HepG2 (cell line): ENCODE data around the gene TBXA2R. TPM values are rescaled to one million over a fixed set of nuclear protein-coding genes. Genes with fewer than 3 reads are reported as not detected.

Experiments used
- CEBPZ ChIP-seq: IDR thresholded peaks from 2 replicates; pipeline ENCODE4 v1.6.1; 2012; ENCODE audit warnings: low read length, improper control_type of control experiment
- DZIP1 ChIP-seq: sonication (generic); formaldehyde crosslinking; IDR thresholded peaks from 2 replicates; pipeline ENCODE4 v1.5.0; 2020; ENCODE audit warnings: mild to moderate bottlenecking, missing genetic modification reagents
- ISL2 ChIP-seq: sonication (generic); formaldehyde crosslinking; IDR thresholded peaks from 2 replicates; pipeline ENCODE4 v1.5.0; 2020; ENCODE audit warnings: missing genetic modification reagents
- KAT2B ChIP-seq: fragments of 150-350 bp; IDR thresholded peaks from 2 replicates; pipeline ENCODE4 v1.6.1; 2014; ENCODE audit warnings: low read depth, low read length, borderline replicate concordance
- NBN ChIP-seq: fragments of 450-650 bp; conservative IDR thresholded peaks from 2 replicates; pipeline ENCODE4 v1.6.1; 2017
- ONECUT2 ChIP-seq: sonication (generic); formaldehyde crosslinking; IDR thresholded peaks from 2 replicates; pipeline ENCODE4 v1.4.0; 2020; ENCODE audit warnings: missing genetic modification reagents
- PAF1 ChIP-seq: IDR thresholded peaks from 2 replicates; pipeline ENCODE4 v1.6.1; 2016; ENCODE audit warnings: missing genetic modification reagents, missing compliant biosample characterization
- PHB2 ChIP-seq: fragments of 450-650 bp; IDR thresholded peaks from 2 replicates; pipeline ENCODE4 v1.6.1; 2018; ENCODE audit not compliant: partially characterized antibody
- PHF20 ChIP-seq: sonication (generic); formaldehyde crosslinking; IDR thresholded peaks from 2 replicates; pipeline ENCODE4 v1.5.0; 2020; ENCODE audit warnings: mild to moderate bottlenecking, missing genetic modification reagents
- RBFOX2 ChIP-seq: fragments of 200-400 bp; formaldehyde crosslinking; IDR thresholded peaks from 2 replicates; pipeline ENCODE4 v1.6.1; 2017; ENCODE audit warnings: low read depth, mild to moderate bottlenecking, low read length
- SRY ChIP-seq: sonication (generic); formaldehyde crosslinking; IDR thresholded peaks from 2 replicates; pipeline ENCODE4 v1.8.0; 2022; ENCODE audit warnings: mild to moderate bottlenecking, missing genetic modification reagents
- TCF12 ChIP-seq, 2 experiments: fragments of 450-650 bp in 1 of 2; sonication (generic) in 1 of 2; formaldehyde crosslinking in 1 of 2; IDR thresholded peaks; 2 replicates each; pipeline versions ENCODE4 v1.6.1 to v1.8.0; 2017 to 2022; ENCODE audit warnings: antibody characterized with exemption in 1 of 2, mild to moderate bottlenecking in 1 of 2, missing genetic modification reagents in 1 of 2, moderate library complexity in 1 of 2
- TCF7 ChIP-seq: sonication (generic); IDR thresholded peaks from 2 replicates; pipeline ENCODE4 v1.6.1; 2016; ENCODE audit warnings: antibody characterized with exemption, low read depth
- ZBTB14 ChIP-seq: sonication (generic); formaldehyde crosslinking; IDR thresholded peaks from 2 replicates; pipeline ENCODE4 v1.4.0; 2020; ENCODE audit warnings: missing genetic modification reagents
- ZC3H13 ChIP-seq: sonication (generic); formaldehyde crosslinking; IDR thresholded peaks from 2 replicates; pipeline ENCODE4 v1.8.1; 2023; ENCODE audit warnings: mild to moderate bottlenecking, missing genetic modification reagents, moderate library complexity
- ZNF580 ChIP-seq: IDR thresholded peaks from 2 replicates; pipeline ENCODE4 v1.6.1; 2016; ENCODE audit warnings: low read depth, borderline replicate concordance
- ZNF615 ChIP-seq: sonication (generic); formaldehyde crosslinking; IDR thresholded peaks from 2 replicates; pipeline ENCODE4 v1.5.0; 2020; ENCODE audit warnings: mild to moderate bottlenecking, missing genetic modification reagents, borderline replicate concordance
- ZNF749 ChIP-seq: sonication (generic); formaldehyde crosslinking; IDR thresholded peaks from 2 replicates; pipeline ENCODE4 v1.8.0; 2022; ENCODE audit warnings: mild to moderate bottlenecking, missing genetic modification reagents, moderate library complexity, borderline replicate concordance
- ZNF788 ChIP-seq: sonication (generic); formaldehyde crosslinking; IDR thresholded peaks from 2 replicates; pipeline ENCODE4 v1.5.0; 2020; ENCODE audit warnings: mild to moderate bottlenecking, missing genetic modification reagents, borderline replicate concordance
- polyA plus RNA-seq, 8 experiments: library from polyadenylated mRNA; depleted of rRNA in 3 of 8; stranded (reverse) in 7 of 8; unstranded in 1 of 8; fragments of >200 nt; fragmentation: Illumina TruSeq in 4 of 8; extraction: Trizol in 4 of 8; gene quantifications; 2 replicates each; pipeline versions ENCODE4 v1.2.1 to v1.2.3, GENCODE V29; 2011 to 2016; ENCODE audit warnings: low read depth in 4 of 8, missing spikeins in 1 of 8, mixed read lengths in 1 of 8; ENCODE audit not compliant: insufficient read depth in 1 of 8
- total RNA-seq, 5 experiments: library from RNA; depleted of rRNA; stranded (reverse); fragments of >200 nt; fragmentation: Illumina TruSeq; extraction: Trizol; gene quantifications; 2 replicates each; pipeline ENCODE4 v1.2.3, GENCODE V29; 2016; ENCODE audit warnings: low read depth in 1 of 5

Gene TBXA2R
- total and polyA plus RNA-seq, 2 of the 13 experiments (the other 11 are each of a cell fraction or from before 2014, with no cell fraction given): 0.09 TPM; not detected in 1

GRCh38 chr19:3605770-3606169 is 905 bp downstream of the TBXA2R start (continued):
- no peak for TF ChIP-seq CEBPZ
- TF ChIP-seq KAT2B: no peak
- TF ChIP-seq SRY (CRISPR knock-in tag): no peak
- TF ChIP-seq ZBTB14: no peak
- TF ChIP-seq ZNF788 (CRISPR knock-in tag): no peak
- no peak for TF ChIP-seq ONECUT2
- no peak for TF ChIP-seq TCF12 (IDR thresholded peaks at IDR 0.05)
- TF ChIP-seq TCF12 (CRISPR knock-in tag; IDR thresholded peaks at IDR 0.05): no peak
- TF ChIP-seq NBN: 0 out of 2 replicates have a peak, but pooled peaks have one; percentile 52
- no peak for TF ChIP-seq ZNF749
- TF ChIP-seq ZNF580 (CRISPR knock-in tag): no peak
- no peak for TF ChIP-seq ZC3H13 (CRISPR knock-in tag)
- no peak for TF ChIP-seq PAF1 (CRISPR knock-in tag)
- no peak for TF ChIP-seq PHB2
- TF ChIP-seq PHF20: no peak
- no peak for TF ChIP-seq DZIP1 (CRISPR knock-in tag)
- TF ChIP-seq ISL2 (CRISPR knock-in tag): no peak
- no peak for TF ChIP-seq ZNF615
- TF ChIP-seq TCF7: no peak
- TF ChIP-seq RBFOX2: no peak
